GM23338 (cell line): Measurements from ENCODE around the gene GPRC5C. TPM values are rescaled to one million over a fixed set of nuclear protein-coding genes. Genes with fewer than 3 reads are reported as not detected.

Source experiments
- ATAC-seq: fragments of 200-7000 bp; cut with Tn5 transposase; 3 replicates; pipeline ENCODE4 v1.9.1; 2020
- DNase-seq: peaks from one replicate; pipeline ENCODE4 v3.0.0-alpha.2; 2015; ENCODE audit warnings: low spot score
- H2AFZ ChIP-seq: fragments of 200-600 bp; sonication (generic); 2 replicates; pipeline ENCODE4 v1.8.0; 2016; ENCODE audit warnings: antibody characterized with exemption, mild to moderate bottlenecking, moderate library complexity
- H3F3A ChIP-seq: fragments of 200-600 bp; sonication (generic); replicated peaks from 2 replicates; pipeline ENCODE4 v1.8.0; 2017; ENCODE audit warnings: antibody characterized with exemption, mixed run types, low read depth
- H3K27ac ChIP-seq: fragments of 200-600 bp; sonication (generic); 2 replicates; pipeline ENCODE4 v1.6.1; 2016; ENCODE audit warnings: low read depth
- H3K27me3 ChIP-seq: fragments of 200-600 bp; sonication (generic); 2 replicates; pipeline ENCODE4 v1.8.0; 2016; ENCODE audit warnings: mild to moderate bottlenecking, mixed run types, moderate library complexity; ENCODE audit not compliant: insufficient read depth
- H3K36me3 ChIP-seq: fragments of 200-600 bp; sonication (generic); 2 replicates; pipeline ENCODE4 v1.8.0; 2016; ENCODE audit warnings: mild to moderate bottlenecking; ENCODE audit not compliant: insufficient read depth
- H3K4me1 ChIP-seq: fragments of 200-600 bp; sonication (generic); 2 replicates; pipeline ENCODE4 v1.8.0; 2016; ENCODE audit warnings: mild to moderate bottlenecking, moderate library complexity; ENCODE audit not compliant: insufficient read depth
- H3K4me2 ChIP-seq: fragments of 200-600 bp; sonication (generic); 2 replicates; pipeline ENCODE4 v1.7.1; 2017; ENCODE audit warnings: mixed run types
- H3K4me3 ChIP-seq: fragments of 200-600 bp; sonication (generic); 2 replicates; pipeline ENCODE4 v1.6.1; 2016; ENCODE audit warnings: mixed run types
- H3K79me2 ChIP-seq: fragments of 200-600 bp; sonication (generic); replicated peaks from 2 replicates; pipeline ENCODE4 v1.8.0; 2017; ENCODE audit warnings: mild to moderate bottlenecking; ENCODE audit not compliant: insufficient read depth
- H3K9me2 ChIP-seq: fragments of 200-600 bp; sonication (generic); 2 replicates; pipeline ENCODE4 v1.8.0; 2017; ENCODE audit not compliant: insufficient read depth
- H4K20me1 ChIP-seq: fragments of 200-600 bp; sonication (generic); replicated peaks from 2 replicates; pipeline ENCODE4 v1.8.0; 2017; ENCODE audit warnings: mild to moderate bottlenecking; ENCODE audit not compliant: insufficient read depth
- H3K27ac Mint-ChIP-seq: 2 replicates; pipeline ENCODE4 v1.8.0; 2020; ENCODE audit warnings: inconsistent platforms, mild to moderate bottlenecking, moderate library complexity, mixed read lengths
- H3K27me3 Mint-ChIP-seq: 3 replicates; pipeline ENCODE4 v1.8.0; 2022; ENCODE audit warnings: low read depth, mild to moderate bottlenecking, moderate library complexity, mixed read lengths, inconsistent platforms; ENCODE audit not compliant: insufficient read depth, poor library complexity
- H3K36me3 Mint-ChIP-seq: 3 replicates; pipeline ENCODE4 v1.8.0; 2021; ENCODE audit warnings: low read depth, mild to moderate bottlenecking, inconsistent platforms, moderate library complexity, mixed read lengths
- H3K4me1 Mint-ChIP-seq: 3 replicates; pipeline ENCODE4 v1.8.0; 2020; ENCODE audit warnings: mild to moderate bottlenecking, inconsistent platforms, mixed read lengths
- H3K4me3 Mint-ChIP-seq: 3 replicates; pipeline ENCODE4 v1.8.0; 2021; ENCODE audit warnings: moderate library complexity, mild to moderate bottlenecking, inconsistent platforms, mixed read lengths
- H3K9me3 Mint-ChIP-seq: 3 replicates; pipeline ENCODE4 v1.8.0; 2020; ENCODE audit warnings: moderate library complexity, mild to moderate bottlenecking, inconsistent platforms, mixed read lengths
- CREB1 ChIP-seq: fragments of 250-450 bp; sonication (Bioruptor Pico); IDR thresholded peaks from 2 replicates; pipeline ENCODE4 v1.5.0; 2020; ENCODE audit warnings: low read depth, mild to moderate bottlenecking, moderate library complexity
- CTCF ChIP-seq, 2 experiments: fragments of 200-600 bp in 1 of 2; sonication (generic) in 1 of 2; conservative IDR thresholded peaks; 2 replicates each; pipeline versions ENCODE4 v1.5.1 to v1.6.1; 2016 to 2017; ENCODE audit warnings: antibody characterized with exemption in 2 of 2, low read depth in 2 of 2, mild to moderate bottlenecking in 2 of 2, moderate library complexity in 1 of 2
- EZH2 ChIP-seq: fragments of 200-600 bp; sonication (generic); IDR thresholded peaks from one replicate; pipeline ENCODE4 v1.8.0; 2017; ENCODE audit warnings: antibody characterized with exemption, mild to moderate bottlenecking, low read depth; ENCODE audit not compliant: unreplicated experiment
- EZH2phosphoT487 ChIP-seq: fragments of 200-600 bp; sonication (generic); IDR thresholded peaks from one replicate; pipeline ENCODE4 v1.8.1; 2018; ENCODE audit warnings: antibody characterized with exemption; ENCODE audit not compliant: unreplicated experiment
- JUNB ChIP-seq: IDR thresholded peaks from one replicate; pipeline ENCODE4 v1.6.1; 2016; ENCODE audit warnings: antibody characterized with exemption; ENCODE audit not compliant: unreplicated experiment
- NANOG ChIP-seq: IDR thresholded peaks from 2 replicates; pipeline ENCODE4 v1.6.1; 2016; ENCODE audit warnings: antibody characterized with exemption, borderline replicate concordance
- POLR2AphosphoS5 ChIP-seq: IDR thresholded peaks from 2 replicates; pipeline ENCODE4 v1.6.1; 2016; ENCODE audit warnings: antibody characterized with exemption, low read depth
- STAT1 ChIP-seq: IDR thresholded peaks from one replicate; pipeline ENCODE4 v1.6.1; 2016; ENCODE audit warnings: antibody characterized with exemption; ENCODE audit not compliant: unreplicated experiment
- ZNF114 ChIP-seq: fragments of 250-450 bp; sonication (Bioruptor Pico); IDR thresholded peaks from 2 replicates; pipeline ENCODE4 v1.5.0; 2020; ENCODE audit warnings: mild to moderate bottlenecking, moderate library complexity
- ZNF331 ChIP-seq: fragments of 250-450 bp; sonication (Bioruptor Pico); IDR thresholded peaks from 2 replicates; pipeline ENCODE4 v1.5.0; 2020; ENCODE audit warnings: low read depth, mild to moderate bottlenecking, moderate library complexity
- ZNF462 ChIP-seq: fragments of 250-450 bp; sonication (Bioruptor Pico); IDR thresholded peaks from 2 replicates; pipeline ENCODE4 v1.5.0; 2020; ENCODE audit warnings: mild to moderate bottlenecking, moderate library complexity
- polyA plus RNA-seq: library from polyadenylated mRNA; unstranded; fragments of >200 nt; fragmentation: Nextera tagmentation; extraction: Ambion mirVana; gene quantifications from 2 replicates; pipeline ENCODE4 v1.2.1, GENCODE V29; 2016
- total RNA-seq: library from RNA; depleted of rRNA; stranded (reverse); fragments of >200 nt; shearing (Covaris generic); gene quantifications from 2 replicates; pipeline ENCODE4 v1.2.3, GENCODE V29; 2014
- TF ChIP-seq, protein P1 (sequence below): IDR thresholded peaks from 2 replicates; pipeline ENCODE4 v1.6.1; 2016; ENCODE audit warnings: antibody characterized with exemption
- TF ChIP-seq, protein P2 (sequence below): IDR thresholded peaks from one replicate; pipeline ENCODE4 v1.6.1; 2018; ENCODE audit warnings: antibody characterized with exemption; ENCODE audit not compliant: unreplicated experiment

GPRC5C gene
- total and polyA plus RNA-seq, 2 experiments from 2014 or later, result 9.0 to 22.4 TPM

- H3K4me3 ChIP-seq, result no peak overlapping the region
- no peak overlapping the region for H3K27ac Mint-ChIP-seq
- no peaks in the 10 kb centered on the region for H3K79me2 ChIP-seq
- H3K4me2 ChIP-seq, result no peak overlapping the region
- no peaks in the 10 kb centered on the region for H3K9me3 Mint-ChIP-seq
- 0 out of 2 replicates have a peak, but pooled peaks cover 4% of the 10 kb centered on the region for H3F3A ChIP-seq
- H2AFZ ChIP-seq, result 0 out of 2 replicates have a peak overlapping the region, but pooled peaks have one; percentile 10
- no peaks in the 10 kb centered on the region for H3K9me2 ChIP-seq
- ATAC-seq (no peak), DNase-seq (no peak)
- H4K20me1 ChIP-seq, result no peaks in the 10 kb centered on the region
- H3K27me3 ChIP-seq, result no peaks in the 10 kb centered on the region
- H3K27ac ChIP-seq, result no peak overlapping the region
- H3K36me3 ChIP-seq, result no peaks in the 10 kb centered on the region
- H3K27me3 Mint-ChIP-seq, result peaks cover 9% of the 10 kb centered on the region
- peaks cover 14% of the 10 kb centered on the region for H3K4me1 ChIP-seq
- H3K4me3 Mint-ChIP-seq, result no peak overlapping the region
- peaks cover 16% of the 10 kb centered on the region for H3K4me1 Mint-ChIP-seq
- H3K36me3 Mint-ChIP-seq, result no peaks in the 10 kb centered on the region
- TF ChIP-seq EZH2 (no peak), CTCF (conservative IDR thresholded peaks at IDR 0.05; ENCODE audit: low read depth in 2 of 2) (no peak), JUNB (no peak), ZNF462 (CRISPR knock-in tag) (no peak), POLR2AphosphoS5 (no peak), EZH2phosphoT487 (no peak), STAT1 (no peak), ZNF331 (CRISPR knock-in tag) (no peak), NANOG (no peak), CREB1 (no peak), ZNF114 (no peak)
- TF ChIP-seq, protein P1, sequence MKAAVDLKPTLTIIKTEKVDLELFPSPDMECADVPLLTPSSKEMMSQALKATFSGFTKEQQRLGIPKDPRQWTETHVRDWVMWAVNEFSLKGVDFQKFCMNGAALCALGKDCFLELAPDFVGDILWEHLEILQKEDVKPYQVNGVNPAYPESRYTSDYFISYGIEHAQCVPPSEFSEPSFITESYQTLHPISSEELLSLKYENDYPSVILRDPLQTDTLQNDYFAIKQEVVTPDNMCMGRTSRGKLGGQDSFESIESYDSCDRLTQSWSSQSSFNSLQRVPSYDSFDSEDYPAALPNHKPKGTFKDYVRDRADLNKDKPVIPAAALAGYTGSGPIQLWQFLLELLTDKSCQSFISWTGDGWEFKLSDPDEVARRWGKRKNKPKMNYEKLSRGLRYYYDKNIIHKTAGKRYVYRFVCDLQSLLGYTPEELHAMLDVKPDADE, result no peak
- TF ChIP-seq, protein P2, sequence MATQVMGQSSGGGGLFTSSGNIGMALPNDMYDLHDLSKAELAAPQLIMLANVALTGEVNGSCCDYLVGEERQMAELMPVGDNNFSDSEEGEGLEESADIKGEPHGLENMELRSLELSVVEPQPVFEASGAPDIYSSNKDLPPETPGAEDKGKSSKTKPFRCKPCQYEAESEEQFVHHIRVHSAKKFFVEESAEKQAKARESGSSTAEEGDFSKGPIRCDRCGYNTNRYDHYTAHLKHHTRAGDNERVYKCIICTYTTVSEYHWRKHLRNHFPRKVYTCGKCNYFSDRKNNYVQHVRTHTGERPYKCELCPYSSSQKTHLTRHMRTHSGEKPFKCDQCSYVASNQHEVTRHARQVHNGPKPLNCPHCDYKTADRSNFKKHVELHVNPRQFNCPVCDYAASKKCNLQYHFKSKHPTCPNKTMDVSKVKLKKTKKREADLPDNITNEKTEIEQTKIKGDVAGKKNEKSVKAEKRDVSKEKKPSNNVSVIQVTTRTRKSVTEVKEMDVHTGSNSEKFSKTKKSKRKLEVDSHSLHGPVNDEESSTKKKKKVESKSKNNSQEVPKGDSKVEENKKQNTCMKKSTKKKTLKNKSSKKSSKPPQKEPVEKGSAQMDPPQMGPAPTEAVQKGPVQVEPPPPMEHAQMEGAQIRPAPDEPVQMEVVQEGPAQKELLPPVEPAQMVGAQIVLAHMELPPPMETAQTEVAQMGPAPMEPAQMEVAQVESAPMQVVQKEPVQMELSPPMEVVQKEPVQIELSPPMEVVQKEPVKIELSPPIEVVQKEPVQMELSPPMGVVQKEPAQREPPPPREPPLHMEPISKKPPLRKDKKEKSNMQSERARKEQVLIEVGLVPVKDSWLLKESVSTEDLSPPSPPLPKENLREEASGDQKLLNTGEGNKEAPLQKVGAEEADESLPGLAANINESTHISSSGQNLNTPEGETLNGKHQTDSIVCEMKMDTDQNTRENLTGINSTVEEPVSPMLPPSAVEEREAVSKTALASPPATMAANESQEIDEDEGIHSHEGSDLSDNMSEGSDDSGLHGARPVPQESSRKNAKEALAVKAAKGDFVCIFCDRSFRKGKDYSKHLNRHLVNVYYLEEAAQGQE, result no peak
These were observed 29.8 kb upstream of the GPRC5C start for GRCh38 chr17:74402048-74402447.
